GM23338 (cell line): ENCODE data around the gene UCN2. TPM values are rescaled to one million over a fixed set of nuclear protein-coding genes. Genes with fewer than 3 reads are reported as not detected.

Experiments used
- ATAC-seq: fragments of 200-7000 bp; cut with Tn5 transposase; 3 replicates; pipeline ENCODE4 v1.9.1; 2020
- DNase-seq: peaks from one replicate; pipeline ENCODE4 v3.0.0-alpha.2; 2015; ENCODE audit warnings: low spot score
- H2AFZ ChIP-seq: fragments of 200-600 bp; sonication (generic); 2 replicates; pipeline ENCODE4 v1.8.0; 2016; ENCODE audit warnings: antibody characterized with exemption, mild to moderate bottlenecking, moderate library complexity
- H3F3A ChIP-seq: fragments of 200-600 bp; sonication (generic); replicated peaks from 2 replicates; pipeline ENCODE4 v1.8.0; 2017; ENCODE audit warnings: antibody characterized with exemption, mixed run types, low read depth
- H3K27ac ChIP-seq: fragments of 200-600 bp; sonication (generic); 2 replicates; pipeline ENCODE4 v1.6.1; 2016; ENCODE audit warnings: low read depth
- H3K27me3 ChIP-seq: fragments of 200-600 bp; sonication (generic); 2 replicates; pipeline ENCODE4 v1.8.0; 2016; ENCODE audit warnings: mild to moderate bottlenecking, mixed run types, moderate library complexity; ENCODE audit not compliant: insufficient read depth
- H3K36me3 ChIP-seq: fragments of 200-600 bp; sonication (generic); 2 replicates; pipeline ENCODE4 v1.8.0; 2016; ENCODE audit warnings: mild to moderate bottlenecking; ENCODE audit not compliant: insufficient read depth
- H3K4me1 ChIP-seq: fragments of 200-600 bp; sonication (generic); 2 replicates; pipeline ENCODE4 v1.8.0; 2016; ENCODE audit warnings: mild to moderate bottlenecking, moderate library complexity; ENCODE audit not compliant: insufficient read depth
- H3K4me2 ChIP-seq: fragments of 200-600 bp; sonication (generic); 2 replicates; pipeline ENCODE4 v1.7.1; 2017; ENCODE audit warnings: mixed run types
- H3K4me3 ChIP-seq: fragments of 200-600 bp; sonication (generic); 2 replicates; pipeline ENCODE4 v1.6.1; 2016; ENCODE audit warnings: mixed run types
- H3K79me2 ChIP-seq: fragments of 200-600 bp; sonication (generic); replicated peaks from 2 replicates; pipeline ENCODE4 v1.8.0; 2017; ENCODE audit warnings: mild to moderate bottlenecking; ENCODE audit not compliant: insufficient read depth
- H3K9me2 ChIP-seq: fragments of 200-600 bp; sonication (generic); 2 replicates; pipeline ENCODE4 v1.8.0; 2017; ENCODE audit not compliant: insufficient read depth
- H4K20me1 ChIP-seq: fragments of 200-600 bp; sonication (generic); replicated peaks from 2 replicates; pipeline ENCODE4 v1.8.0; 2017; ENCODE audit warnings: mild to moderate bottlenecking; ENCODE audit not compliant: insufficient read depth
- H3K27ac Mint-ChIP-seq: 2 replicates; pipeline ENCODE4 v1.8.0; 2020; ENCODE audit warnings: inconsistent platforms, mild to moderate bottlenecking, moderate library complexity, mixed read lengths
- H3K27me3 Mint-ChIP-seq: 3 replicates; pipeline ENCODE4 v1.8.0; 2022; ENCODE audit warnings: low read depth, mild to moderate bottlenecking, moderate library complexity, mixed read lengths, inconsistent platforms; ENCODE audit not compliant: insufficient read depth, poor library complexity
- H3K36me3 Mint-ChIP-seq: 3 replicates; pipeline ENCODE4 v1.8.0; 2021; ENCODE audit warnings: low read depth, mild to moderate bottlenecking, inconsistent platforms, moderate library complexity, mixed read lengths
- H3K4me1 Mint-ChIP-seq: 3 replicates; pipeline ENCODE4 v1.8.0; 2020; ENCODE audit warnings: mild to moderate bottlenecking, inconsistent platforms, mixed read lengths
- H3K4me3 Mint-ChIP-seq: 3 replicates; pipeline ENCODE4 v1.8.0; 2021; ENCODE audit warnings: moderate library complexity, mild to moderate bottlenecking, inconsistent platforms, mixed read lengths
- H3K9me3 Mint-ChIP-seq: 3 replicates; pipeline ENCODE4 v1.8.0; 2020; ENCODE audit warnings: moderate library complexity, mild to moderate bottlenecking, inconsistent platforms, mixed read lengths
- JUNB ChIP-seq: IDR thresholded peaks from one replicate; pipeline ENCODE4 v1.6.1; 2016; ENCODE audit warnings: antibody characterized with exemption; ENCODE audit not compliant: unreplicated experiment
- NANOG ChIP-seq: IDR thresholded peaks from 2 replicates; pipeline ENCODE4 v1.6.1; 2016; ENCODE audit warnings: antibody characterized with exemption, borderline replicate concordance
- POLR2AphosphoS5 ChIP-seq: IDR thresholded peaks from 2 replicates; pipeline ENCODE4 v1.6.1; 2016; ENCODE audit warnings: antibody characterized with exemption, low read depth
- REST ChIP-seq: IDR thresholded peaks from one replicate; pipeline ENCODE4 v1.6.1; 2018; ENCODE audit warnings: antibody characterized with exemption; ENCODE audit not compliant: unreplicated experiment
- STAT1 ChIP-seq: IDR thresholded peaks from one replicate; pipeline ENCODE4 v1.6.1; 2016; ENCODE audit warnings: antibody characterized with exemption; ENCODE audit not compliant: unreplicated experiment
- ZNF114 ChIP-seq: fragments of 250-450 bp; sonication (Bioruptor Pico); IDR thresholded peaks from 2 replicates; pipeline ENCODE4 v1.5.0; 2020; ENCODE audit warnings: mild to moderate bottlenecking, moderate library complexity
- polyA plus RNA-seq: library from polyadenylated mRNA; unstranded; fragments of >200 nt; fragmentation: Nextera tagmentation; extraction: Ambion mirVana; gene quantifications from 2 replicates; pipeline ENCODE4 v1.2.1, GENCODE V29; 2016
- total RNA-seq: library from RNA; depleted of rRNA; stranded (reverse); fragments of >200 nt; shearing (Covaris generic); gene quantifications from 2 replicates; pipeline ENCODE4 v1.2.3, GENCODE V29; 2014
- TF ChIP-seq, protein P1 (sequence below): fragments of 250-450 bp; sonication (Bioruptor Pico); IDR thresholded peaks from 2 replicates; pipeline ENCODE4 v1.5.0; 2020; ENCODE audit warnings: mild to moderate bottlenecking, moderate library complexity
- TF ChIP-seq, protein P2 (sequence below), 2 experiments: fragments of 200-600 bp in 1 of 2; sonication (generic) in 1 of 2; conservative IDR thresholded peaks; 2 replicates each; pipeline versions ENCODE4 v1.5.1 to v1.6.1; 2016 to 2017; ENCODE audit warnings: antibody characterized with exemption in 2 of 2, low read depth in 2 of 2, mild to moderate bottlenecking in 2 of 2, moderate library complexity in 1 of 2
- TF ChIP-seq, protein P3 (sequence below): IDR thresholded peaks from 2 replicates; pipeline ENCODE4 v1.6.1; 2016; ENCODE audit warnings: antibody characterized with exemption

The UCN2 gene
- total and polyA plus RNA-seq, 2 experiments from 2014 or later = 0.17 TPM; not detected in 1

GRCh38 chr3:48536116-48536515 lies 27.5 kb downstream of the UCN2 start:
- H3K36me3 Mint-ChIP-seq = peaks cover 23% of the 10 kb centered on the region
- no peak for ATAC-seq

DNA sequence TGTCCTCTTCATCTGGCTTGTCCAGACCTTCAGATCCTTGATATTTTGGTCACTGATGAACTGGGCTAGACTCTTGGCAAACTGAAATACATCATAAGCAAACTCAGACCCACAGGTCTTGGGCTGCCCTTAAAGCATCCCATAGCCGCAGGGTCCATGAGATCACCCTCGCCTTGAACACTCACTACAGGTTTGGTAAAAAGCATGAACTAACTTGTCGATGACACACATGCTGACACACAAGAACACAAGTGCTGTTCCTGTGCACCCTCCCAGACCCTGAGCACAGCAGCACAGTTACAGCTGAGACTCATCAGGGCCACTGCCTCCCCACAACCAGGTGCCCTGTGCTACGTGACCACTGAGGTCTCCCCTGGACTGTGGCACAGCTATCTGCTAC lies 28.0 kb downstream of the UCN2 start:
- H2AFZ ChIP-seq = no peak overlapping the region
- H3K4me3 ChIP-seq = no peak overlapping the region
- ATAC-seq (no peak), DNase-seq (no peak)
- Mint-ChIP-seq H3K27me3 (peaks cover 2% of the 10 kb centered on the region), H3K27ac (no peak overlapping the region), H3K9me3 (no peaks in the 10 kb centered on the region), H3K4me3 (no peak overlapping the region), H3K36me3 (peaks cover 23% of the 10 kb centered on the region), H3K4me1 (no peaks in the 10 kb centered on the region)
- no peaks in the 10 kb centered on the region for H3K9me2 ChIP-seq
- no peak overlapping the region for H3K27ac ChIP-seq
- peaks cover 4% of the 10 kb centered on the region; the same call in 1 of the 2 replicates for H3F3A ChIP-seq
- H3K36me3 ChIP-seq = no peaks in the 10 kb centered on the region; the same call in 1 of the 2 replicates
- H3K79me2 ChIP-seq = no peaks in the 10 kb centered on the region
- H3K4me1 ChIP-seq = no peaks in the 10 kb centered on the region
- no peak overlapping the region for H3K4me2 ChIP-seq
- H3K27me3 ChIP-seq = no peaks in the 10 kb centered on the region
- H4K20me1 ChIP-seq = no peaks in the 10 kb centered on the region; the same call in 1 of the 2 replicates
- TF ChIP-seq JUNB = no peak
- TF ChIP-seq, protein P1, sequence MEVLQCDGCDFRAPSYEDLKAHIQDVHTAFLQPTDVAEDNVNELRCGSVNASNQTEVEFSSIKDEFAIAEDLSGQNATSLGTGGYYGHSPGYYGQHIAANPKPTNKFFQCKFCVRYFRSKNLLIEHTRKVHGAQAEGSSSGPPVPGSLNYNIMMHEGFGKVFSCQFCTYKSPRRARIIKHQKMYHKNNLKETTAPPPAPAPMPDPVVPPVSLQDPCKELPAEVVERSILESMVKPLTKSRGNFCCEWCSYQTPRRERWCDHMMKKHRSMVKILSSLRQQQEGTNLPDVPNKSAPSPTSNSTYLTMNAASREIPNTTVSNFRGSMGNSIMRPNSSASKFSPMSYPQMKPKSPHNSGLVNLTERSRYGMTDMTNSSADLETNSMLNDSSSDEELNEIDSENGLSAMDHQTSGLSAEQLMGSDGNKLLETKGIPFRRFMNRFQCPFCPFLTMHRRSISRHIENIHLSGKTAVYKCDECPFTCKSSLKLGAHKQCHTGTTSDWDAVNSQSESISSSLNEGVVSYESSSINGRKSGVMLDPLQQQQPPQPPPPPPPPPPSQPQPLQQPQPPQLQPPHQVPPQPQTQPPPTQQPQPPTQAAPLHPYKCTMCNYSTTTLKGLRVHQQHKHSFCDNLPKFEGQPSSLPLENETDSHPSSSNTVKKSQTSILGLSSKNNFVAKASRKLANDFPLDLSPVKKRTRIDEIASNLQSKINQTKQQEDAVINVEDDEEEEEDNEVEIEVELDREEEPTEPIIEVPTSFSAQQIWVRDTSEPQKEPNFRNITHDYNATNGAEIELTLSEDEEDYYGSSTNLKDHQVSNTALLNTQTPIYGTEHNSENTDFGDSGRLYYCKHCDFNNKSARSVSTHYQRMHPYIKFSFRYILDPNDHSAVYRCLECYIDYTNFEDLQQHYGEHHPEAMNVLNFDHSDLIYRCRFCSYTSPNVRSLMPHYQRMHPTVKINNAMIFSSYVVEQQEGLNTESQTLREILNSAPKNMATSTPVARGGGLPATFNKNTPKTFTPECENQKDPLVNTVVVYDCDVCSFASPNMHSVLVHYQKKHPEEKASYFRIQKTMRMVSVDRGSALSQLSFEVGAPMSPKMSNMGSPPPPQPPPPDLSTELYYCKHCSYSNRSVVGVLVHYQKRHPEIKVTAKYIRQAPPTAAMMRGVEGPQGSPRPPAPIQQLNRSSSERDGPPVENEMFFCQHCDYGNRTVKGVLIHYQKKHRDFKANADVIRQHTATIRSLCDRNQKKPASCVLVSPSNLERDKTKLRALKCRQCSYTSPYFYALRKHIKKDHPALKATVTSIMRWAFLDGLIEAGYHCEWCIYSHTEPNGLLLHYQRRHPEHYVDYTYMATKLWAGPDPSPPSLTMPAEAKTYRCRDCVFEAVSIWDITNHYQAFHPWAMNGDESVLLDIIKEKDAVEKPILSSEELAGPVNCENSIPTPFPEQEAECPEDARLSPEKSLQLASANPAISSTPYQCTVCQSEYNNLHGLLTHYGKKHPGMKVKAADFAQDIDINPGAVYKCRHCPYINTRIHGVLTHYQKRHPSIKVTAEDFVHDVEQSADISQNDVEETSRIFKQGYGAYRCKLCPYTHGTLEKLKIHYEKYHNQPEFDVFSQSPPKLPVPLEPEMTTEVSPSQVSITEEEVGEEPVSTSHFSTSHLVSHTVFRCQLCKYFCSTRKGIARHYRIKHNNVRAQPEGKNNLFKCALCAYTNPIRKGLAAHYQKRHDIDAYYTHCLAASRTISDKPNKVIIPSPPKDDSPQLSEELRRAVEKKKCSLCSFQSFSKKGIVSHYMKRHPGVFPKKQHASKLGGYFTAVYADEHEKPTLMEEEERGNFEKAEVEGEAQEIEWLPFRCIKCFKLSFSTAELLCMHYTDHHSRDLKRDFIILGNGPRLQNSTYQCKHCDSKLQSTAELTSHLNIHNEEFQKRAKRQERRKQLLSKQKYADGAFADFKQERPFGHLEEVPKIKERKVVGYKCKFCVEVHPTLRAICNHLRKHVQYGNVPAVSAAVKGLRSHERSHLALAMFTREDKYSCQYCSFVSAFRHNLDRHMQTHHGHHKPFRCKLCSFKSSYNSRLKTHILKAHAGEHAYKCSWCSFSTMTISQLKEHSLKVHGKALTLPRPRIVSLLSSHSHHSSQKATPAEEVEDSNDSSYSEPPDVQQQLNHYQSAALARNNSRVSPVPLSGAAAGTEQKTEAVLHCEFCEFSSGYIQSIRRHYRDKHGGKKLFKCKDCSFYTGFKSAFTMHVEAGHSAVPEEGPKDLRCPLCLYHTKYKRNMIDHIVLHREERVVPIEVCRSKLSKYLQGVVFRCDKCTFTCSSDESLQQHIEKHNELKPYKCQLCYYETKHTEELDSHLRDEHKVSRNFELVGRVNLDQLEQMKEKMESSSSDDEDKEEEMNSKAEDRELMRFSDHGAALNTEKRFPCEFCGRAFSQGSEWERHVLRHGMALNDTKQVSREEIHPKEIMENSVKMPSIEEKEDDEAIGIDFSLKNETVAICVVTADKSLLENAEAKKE (CRISPR knock-in tag) = no peak
- no peak for TF ChIP-seq STAT1
- TF ChIP-seq REST = no peak

More at GRCh38 chr3:48536116-48536515, 27.5 kb downstream of the UCN2 start:
- Histone ChIP-seq H3K4me3 (no peak overlapping the region), H3K36me3 (no peaks in the 10 kb centered on the region; the same call in 1 of the 2 replicates), H3K9me2 (no peaks in the 10 kb centered on the region), H3K27ac (no peak overlapping the region), H4K20me1 (no peaks in the 10 kb centered on the region; the same call in 1 of the 2 replicates), H3K79me2 (no peaks in the 10 kb centered on the region), H3K27me3 (no peaks in the 10 kb centered on the region), H3K4me2 (no peak overlapping the region), H2AFZ (no peak overlapping the region), H3K4me1 (no peaks in the 10 kb centered on the region), H3F3A (peaks cover 4% of the 10 kb centered on the region; the same call in 1 of the 2 replicates)
- no peak for DNase-seq
- H3K4me3 Mint-ChIP-seq = no peak overlapping the region
- peaks cover 4% of the 10 kb centered on the region for H3K27me3 Mint-ChIP-seq
- TF ChIP-seq JUNB (no peak), NANOG (no peak), ZNF114 (CRISPR knock-in tag) (no peak), POLR2AphosphoS5 (no peak)
- TF ChIP-seq, protein P2, sequence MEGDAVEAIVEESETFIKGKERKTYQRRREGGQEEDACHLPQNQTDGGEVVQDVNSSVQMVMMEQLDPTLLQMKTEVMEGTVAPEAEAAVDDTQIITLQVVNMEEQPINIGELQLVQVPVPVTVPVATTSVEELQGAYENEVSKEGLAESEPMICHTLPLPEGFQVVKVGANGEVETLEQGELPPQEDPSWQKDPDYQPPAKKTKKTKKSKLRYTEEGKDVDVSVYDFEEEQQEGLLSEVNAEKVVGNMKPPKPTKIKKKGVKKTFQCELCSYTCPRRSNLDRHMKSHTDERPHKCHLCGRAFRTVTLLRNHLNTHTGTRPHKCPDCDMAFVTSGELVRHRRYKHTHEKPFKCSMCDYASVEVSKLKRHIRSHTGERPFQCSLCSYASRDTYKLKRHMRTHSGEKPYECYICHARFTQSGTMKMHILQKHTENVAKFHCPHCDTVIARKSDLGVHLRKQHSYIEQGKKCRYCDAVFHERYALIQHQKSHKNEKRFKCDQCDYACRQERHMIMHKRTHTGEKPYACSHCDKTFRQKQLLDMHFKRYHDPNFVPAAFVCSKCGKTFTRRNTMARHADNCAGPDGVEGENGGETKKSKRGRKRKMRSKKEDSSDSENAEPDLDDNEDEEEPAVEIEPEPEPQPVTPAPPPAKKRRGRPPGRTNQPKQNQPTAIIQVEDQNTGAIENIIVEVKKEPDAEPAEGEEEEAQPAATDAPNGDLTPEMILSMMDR (conservative IDR thresholded peaks at IDR 0.05; ENCODE audit: low read depth in 2 of 2) = no peak
- TF ChIP-seq, protein P3, sequence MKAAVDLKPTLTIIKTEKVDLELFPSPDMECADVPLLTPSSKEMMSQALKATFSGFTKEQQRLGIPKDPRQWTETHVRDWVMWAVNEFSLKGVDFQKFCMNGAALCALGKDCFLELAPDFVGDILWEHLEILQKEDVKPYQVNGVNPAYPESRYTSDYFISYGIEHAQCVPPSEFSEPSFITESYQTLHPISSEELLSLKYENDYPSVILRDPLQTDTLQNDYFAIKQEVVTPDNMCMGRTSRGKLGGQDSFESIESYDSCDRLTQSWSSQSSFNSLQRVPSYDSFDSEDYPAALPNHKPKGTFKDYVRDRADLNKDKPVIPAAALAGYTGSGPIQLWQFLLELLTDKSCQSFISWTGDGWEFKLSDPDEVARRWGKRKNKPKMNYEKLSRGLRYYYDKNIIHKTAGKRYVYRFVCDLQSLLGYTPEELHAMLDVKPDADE = no peak
- H3K27ac Mint-ChIP-seq = no peak overlapping the region
- no peaks in the 10 kb centered on the region for H3K9me3 Mint-ChIP-seq
- H3K4me1 Mint-ChIP-seq = no peaks in the 10 kb centered on the region
